WI38 (cell line): ENCODE results near the gene CENPP.
"Not testable (repeated sequence)": the region's sequence is repeated elsewhere in the genome, so short reads cannot be mapped to it uniquely, and the experiment has no call there.

Experiments used
- H3K4me3 ChIP-seq: 2 replicates; pipeline ENCODE4 v1.5.1; 2011; ENCODE audit warnings: low read depth, mild to moderate bottlenecking, control low read depth, low read length
- CTCF ChIP-seq: IDR thresholded peaks from 2 replicates; pipeline ENCODE4 v1.5.1; 2012; ENCODE audit warnings: low read depth, mild to moderate bottlenecking, control low read depth, low read length

The CENPP gene

GRCh38 chr9:92558612-92559374 is 233.0 kb downstream of the CENPP start:
- no peak overlapping the region for H3K4me3 ChIP-seq
- no peak for TF ChIP-seq CTCF

GRCh38 chr9:92561374-92562330 is 235.9 kb downstream of the CENPP start:
- no peak for TF ChIP-seq CTCF
- H3K4me3 ChIP-seq: no peak overlapping the region

- no peak for TF ChIP-seq CTCF
- no peak overlapping the region for H3K4me3 ChIP-seq
These were observed 236.8 kb downstream of the CENPP start for GRCh38 chr9:92562461-92562967.

- TF ChIP-seq CTCF: no peak
- H3K4me3 ChIP-seq: no peak overlapping the region
These were observed 237.7 kb downstream of the CENPP start for GRCh38 chr9:92563116-92564100.

GRCh38 chr9:92564504-92564903 is 238.8 kb downstream of the CENPP start:
- TF ChIP-seq CTCF: no peak
- no peak overlapping the region for H3K4me3 ChIP-seq

GRCh38 chr9:92564982-92565381 is 239.2 kb downstream of the CENPP start:
- H3K4me3 ChIP-seq: no peak overlapping the region
- TF ChIP-seq CTCF: no peak

GRCh38 chr9:92571871-92572270 is 246.1 kb downstream of the CENPP start:
- H3K4me3 ChIP-seq: not testable (repeated sequence)

GRCh38 chr9:92573612-92574011 is 247.9 kb downstream of the CENPP start:
- H3K4me3 ChIP-seq: not testable (repeated sequence)
